ENCODE results near the gene DNPEP.

DNPEP gene

DNA sequence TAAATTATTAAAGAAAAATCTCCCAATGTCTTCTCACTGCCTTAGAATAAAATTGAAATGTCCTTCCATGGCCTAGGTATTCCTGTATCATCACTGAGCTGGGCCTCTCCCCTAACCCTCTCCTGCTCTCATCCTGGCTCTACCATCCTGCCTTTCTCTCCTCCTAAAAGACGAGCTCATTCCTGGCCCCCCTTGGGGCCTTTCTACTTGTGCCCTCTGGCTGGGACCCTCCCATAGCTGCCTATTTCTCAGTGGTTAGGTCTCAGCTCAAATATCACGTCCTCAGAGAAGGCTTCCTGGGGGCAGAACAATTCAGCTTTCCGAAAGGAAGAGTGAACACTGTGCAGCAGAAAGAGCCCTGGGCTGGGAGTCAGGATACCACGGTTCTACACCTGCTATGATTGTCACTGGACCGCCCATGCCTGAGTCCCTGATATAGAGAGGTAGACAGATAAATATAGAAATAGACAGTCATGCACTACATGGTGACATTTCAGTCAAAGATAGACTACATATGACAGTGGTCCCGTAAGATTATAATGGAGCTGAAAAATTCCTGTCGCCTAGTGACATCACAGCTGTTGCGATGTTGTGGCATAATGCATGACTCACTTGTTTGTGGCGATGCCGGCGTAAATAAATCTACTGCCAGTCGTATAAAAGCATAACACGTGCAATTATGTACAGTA lies 9.4 kb downstream of the DNPEP start:
- Mint-ChIP-seq H3K9me3 (no peaks in the 10 kb centered on the region), H3K4me3 (no peak overlapping the region), H3K27me3 (ENCODE audit: low read depth) (no peaks in the 10 kb centered on the region), H3K27ac (no peak overlapping the region), H3K36me3 (ENCODE audit: low read depth) (peaks cover 30% of the 10 kb centered on the region), H3K4me1 (ENCODE audit: low read depth) (no peaks in the 10 kb centered on the region)

DNA sequence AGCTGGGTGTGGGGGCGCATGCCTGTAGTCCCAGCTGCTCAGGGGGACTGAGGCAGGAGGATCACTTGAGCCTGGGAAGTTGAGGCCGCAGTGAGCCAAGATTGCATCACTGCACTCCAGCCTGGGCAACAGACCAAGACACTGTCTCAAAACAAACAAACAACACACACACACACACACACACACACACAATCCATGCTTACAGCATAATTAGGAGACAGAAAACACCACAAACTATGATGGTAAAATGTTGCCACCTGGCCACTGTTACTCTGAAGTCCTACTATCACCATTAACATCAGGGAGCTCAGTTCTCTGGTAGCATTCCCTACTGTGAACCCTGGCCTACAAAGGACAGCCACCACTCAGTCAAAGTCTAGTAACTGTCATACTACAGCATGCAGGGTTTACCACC lies 18.3 kb downstream of the DNPEP start:
- Mint-ChIP-seq H3K27me3 (ENCODE audit: low read depth) (no peaks in the 10 kb centered on the region), H3K4me1 (ENCODE audit: low read depth) (no peaks in the 10 kb centered on the region), H3K27ac (no peak overlapping the region), H3K36me3 (ENCODE audit: low read depth) (peaks cover 10% of the 10 kb centered on the region), H3K4me3 (no peak overlapping the region), H3K9me3 (no peaks in the 10 kb centered on the region)

- H3K4me1 Mint-ChIP-seq (ENCODE audit: low read depth) = no peaks in the 10 kb centered on the region
- H3K27ac Mint-ChIP-seq = no peak overlapping the region
- H3K9me3 Mint-ChIP-seq = no peaks in the 10 kb centered on the region
- H3K27me3 Mint-ChIP-seq (ENCODE audit: low read depth) = no peaks in the 10 kb centered on the region
- no peak overlapping the region for H3K4me3 Mint-ChIP-seq
- peaks cover 5% of the 10 kb centered on the region for H3K36me3 Mint-ChIP-seq (ENCODE audit: low read depth)
These were observed 19.0 kb downstream of the DNPEP start for GRCh38 chr2:219368690-219369191.

GRCh38 chr2:219362524-219363164 lies 25.1 kb downstream of the DNPEP start:
- no peaks in the 10 kb centered on the region for H3K9me3 Mint-ChIP-seq
- H3K4me3 Mint-ChIP-seq = no peak overlapping the region
- no peaks in the 10 kb centered on the region for H3K4me1 Mint-ChIP-seq (ENCODE audit: low read depth)
- no peak overlapping the region for H3K27ac Mint-ChIP-seq
- H3K36me3 Mint-ChIP-seq (ENCODE audit: low read depth) = peaks cover 2% of the 10 kb centered on the region
- peaks cover 30% of the 10 kb centered on the region for H3K27me3 Mint-ChIP-seq (ENCODE audit: low read depth)

DNA sequence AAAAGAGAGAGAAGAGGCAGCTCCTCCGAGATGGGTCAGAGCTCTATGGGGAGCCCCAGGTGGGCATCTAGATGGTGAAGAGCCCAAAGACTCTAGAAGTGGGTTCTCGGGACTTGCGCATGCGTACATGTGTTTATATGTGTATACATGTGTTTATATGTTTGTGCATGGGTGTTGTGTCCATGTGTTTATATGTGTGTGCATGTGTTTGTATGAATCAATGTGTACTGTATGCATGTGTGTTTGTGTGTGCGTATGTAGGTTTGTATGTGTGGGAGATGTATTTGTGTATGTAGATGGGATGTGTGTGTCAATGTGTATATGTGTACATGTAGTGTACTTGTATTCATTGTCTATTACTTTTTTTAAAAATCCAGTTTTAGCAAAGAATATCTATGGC lies 25.6 kb downstream of the DNPEP start:
- no peaks in the 10 kb centered on the region for H3K9me3 Mint-ChIP-seq
- no peak overlapping the region for H3K4me3 Mint-ChIP-seq

GRCh38 chr2:219358170-219359075 lies 29.3 kb downstream of the DNPEP start:
- no peaks in the 10 kb centered on the region for H3K4me1 Mint-ChIP-seq (ENCODE audit: low read depth)
- H3K27me3 Mint-ChIP-seq (ENCODE audit: low read depth) = peaks cover 61% of the 10 kb centered on the region
- no peaks in the 10 kb centered on the region for H3K36me3 Mint-ChIP-seq (ENCODE audit: low read depth)
- no peaks in the 10 kb centered on the region for H3K9me3 Mint-ChIP-seq
- no peak overlapping the region for H3K27ac Mint-ChIP-seq
- no peak overlapping the region for H3K4me3 Mint-ChIP-seq

More for the DNA sequence above, 25.6 kb downstream of the DNPEP start:
- Mint-ChIP-seq H3K4me1 (ENCODE audit: low read depth) (no peaks in the 10 kb centered on the region), H3K27me3 (ENCODE audit: low read depth) (peaks cover 33% of the 10 kb centered on the region), H3K36me3 (ENCODE audit: low read depth) (no peaks in the 10 kb centered on the region), H3K27ac (no peak overlapping the region)

GRCh38 chr2:219356834-219357233 lies 30.9 kb downstream of the DNPEP start:
- Mint-ChIP-seq H3K9me3 (no peaks in the 10 kb centered on the region), H3K4me1 (ENCODE audit: low read depth) (no peaks in the 10 kb centered on the region), H3K27me3 (ENCODE audit: low read depth) (peaks cover 61% of the 10 kb centered on the region), H3K4me3 (no peak overlapping the region), H3K27ac (no peak overlapping the region), H3K36me3 (ENCODE audit: low read depth) (no peaks in the 10 kb centered on the region)

DNA sequence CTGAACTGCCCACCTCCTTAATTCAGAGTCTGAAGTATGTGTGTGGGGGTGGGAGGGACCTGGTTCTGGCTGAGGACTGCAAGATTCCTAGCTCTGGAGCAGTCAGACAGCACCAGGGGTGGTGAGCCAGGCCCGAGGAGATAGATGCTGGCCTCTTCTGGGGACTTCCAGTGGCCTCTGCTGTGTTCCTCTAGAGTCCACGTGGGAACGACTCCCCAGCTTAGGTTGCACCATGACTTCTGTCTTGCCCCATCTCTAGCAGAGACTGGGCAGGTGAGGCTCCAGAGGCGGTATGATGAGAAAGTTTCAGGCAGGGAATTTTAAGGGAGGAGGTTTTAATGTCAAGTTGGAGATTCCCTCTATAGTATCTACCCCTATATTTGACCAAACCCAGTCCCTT lies 33.1 kb downstream of the DNPEP start:
- Mint-ChIP-seq H3K4me1 (ENCODE audit: low read depth) (no peaks in the 10 kb centered on the region), H3K36me3 (ENCODE audit: low read depth) (no peaks in the 10 kb centered on the region)

GRCh38 chr2:219353129-219353528 lies 34.6 kb downstream of the DNPEP start:
- H3K4me1 Mint-ChIP-seq (ENCODE audit: low read depth) = no peaks in the 10 kb centered on the region
- no peaks in the 10 kb centered on the region for H3K9me3 Mint-ChIP-seq
- no peak overlapping the region for H3K27ac Mint-ChIP-seq
- H3K4me3 Mint-ChIP-seq = no peak overlapping the region
- no peaks in the 10 kb centered on the region for H3K36me3 Mint-ChIP-seq (ENCODE audit: low read depth)
- peaks cover 47% of the 10 kb centered on the region for H3K27me3 Mint-ChIP-seq (ENCODE audit: low read depth)

More for the DNA sequence above, 33.1 kb downstream of the DNPEP start:
- Mint-ChIP-seq H3K27ac (no peak overlapping the region), H3K9me3 (no peaks in the 10 kb centered on the region), H3K27me3 (ENCODE audit: low read depth) (peaks cover 49% of the 10 kb centered on the region), H3K4me3 (no peak overlapping the region)

DNA sequence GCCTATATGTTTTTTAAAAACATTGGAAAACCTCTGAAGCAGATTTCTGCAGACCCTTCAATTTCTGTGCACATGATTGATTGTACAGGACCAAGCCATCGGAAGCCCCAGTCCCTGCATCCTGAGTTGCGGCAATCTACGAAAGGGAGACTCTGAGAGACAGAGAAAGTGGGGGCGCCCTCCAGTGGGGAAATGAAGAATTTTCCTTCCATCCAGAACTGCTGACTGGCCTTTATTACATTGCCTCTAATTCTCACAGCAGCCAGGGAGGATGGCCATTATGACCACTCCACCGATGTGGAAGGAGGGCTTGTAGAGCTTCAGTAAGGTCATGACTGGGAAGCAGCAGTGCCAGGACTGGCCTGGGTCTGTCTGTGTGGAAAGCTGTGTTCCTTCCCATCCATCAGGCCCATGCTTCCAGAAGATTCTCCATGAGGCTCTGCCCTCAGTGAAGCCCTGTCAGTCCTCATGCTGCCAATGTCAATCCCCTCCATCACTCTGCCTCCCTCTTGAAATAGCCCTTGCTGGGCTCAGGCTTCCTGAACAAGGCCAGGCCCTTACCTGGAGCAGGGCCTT lies 35.2 kb downstream of the DNPEP start:
- H3K9me3 Mint-ChIP-seq = no peaks in the 10 kb centered on the region
- H3K27ac Mint-ChIP-seq = no peak overlapping the region
- H3K36me3 Mint-ChIP-seq (ENCODE audit: low read depth) = no peaks in the 10 kb centered on the region
- H3K4me1 Mint-ChIP-seq (ENCODE audit: low read depth) = no peaks in the 10 kb centered on the region
- no peak overlapping the region for H3K4me3 Mint-ChIP-seq
- H3K27me3 Mint-ChIP-seq (ENCODE audit: low read depth) = peaks cover 47% of the 10 kb centered on the region

DNA sequence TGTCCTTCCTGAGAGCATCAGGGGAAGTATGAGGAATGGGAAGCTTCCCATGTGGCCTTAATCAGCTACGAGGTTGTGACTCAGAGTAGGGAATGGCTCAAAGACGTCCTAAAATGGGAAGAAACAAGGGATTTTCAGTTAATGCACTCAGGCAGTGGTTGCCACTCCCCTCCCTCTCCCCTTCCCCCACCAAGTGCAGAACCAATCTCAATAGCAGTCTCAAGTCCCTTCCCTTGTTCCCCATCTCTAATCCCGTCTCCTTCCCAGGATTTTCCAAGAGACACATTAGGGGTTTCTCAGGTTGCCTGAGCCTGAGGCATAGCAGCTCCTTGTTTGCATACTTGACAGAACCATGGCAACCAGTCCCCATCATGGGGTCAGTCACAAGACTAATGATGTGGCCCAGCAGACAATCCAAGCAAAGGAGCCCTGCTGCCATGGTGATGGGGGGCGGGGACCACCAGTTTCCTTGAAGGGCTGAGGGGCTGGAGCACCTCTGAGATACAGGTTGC lies 36.9 kb downstream of the DNPEP start:
- H3K4me3 Mint-ChIP-seq = no peak overlapping the region
- H3K27me3 Mint-ChIP-seq (ENCODE audit: low read depth) = peaks cover 38% of the 10 kb centered on the region
- H3K9me3 Mint-ChIP-seq = no peaks in the 10 kb centered on the region
- H3K36me3 Mint-ChIP-seq (ENCODE audit: low read depth) = no peaks in the 10 kb centered on the region
- no peak overlapping the region for H3K27ac Mint-ChIP-seq
- no peaks in the 10 kb centered on the region for H3K4me1 Mint-ChIP-seq (ENCODE audit: low read depth)

DNA sequence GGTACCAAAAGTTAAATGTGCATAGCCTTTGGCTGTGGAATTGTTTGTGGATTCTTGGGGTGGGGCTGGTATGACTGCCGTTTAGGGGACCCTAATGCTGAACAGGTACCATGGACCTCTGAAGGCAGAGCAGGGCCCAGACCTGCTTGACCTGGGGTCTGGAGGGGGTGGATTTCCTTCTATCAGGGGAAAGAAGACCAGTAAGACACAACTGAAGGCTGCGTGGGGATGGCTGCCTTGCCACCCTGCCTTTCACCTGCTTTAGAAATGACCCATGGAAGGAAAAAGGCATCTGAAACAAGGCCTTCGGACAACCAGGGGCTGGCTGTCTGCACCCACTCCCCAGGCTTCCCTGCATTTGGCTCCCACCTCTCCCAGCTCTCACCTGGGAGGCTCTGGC lies 37.5 kb downstream of the DNPEP start:
- Mint-ChIP-seq H3K27ac (no peak overlapping the region), H3K9me3 (no peaks in the 10 kb centered on the region), H3K4me1 (ENCODE audit: low read depth) (no peaks in the 10 kb centered on the region), H3K4me3 (no peak overlapping the region), H3K27me3 (ENCODE audit: low read depth) (peaks cover 37% of the 10 kb centered on the region), H3K36me3 (ENCODE audit: low read depth) (no peaks in the 10 kb centered on the region)

GRCh38 chr2:219344751-219345430 lies 42.8 kb downstream of the DNPEP start:
- H3K4me3 Mint-ChIP-seq = no peak overlapping the region
- H3K4me1 Mint-ChIP-seq (ENCODE audit: low read depth) = no peaks in the 10 kb centered on the region
- H3K9me3 Mint-ChIP-seq = no peaks in the 10 kb centered on the region
- H3K27ac Mint-ChIP-seq = no peak overlapping the region
- peaks cover 32% of the 10 kb centered on the region for H3K27me3 Mint-ChIP-seq (ENCODE audit: low read depth)
- no peaks in the 10 kb centered on the region for H3K36me3 Mint-ChIP-seq (ENCODE audit: low read depth)

DNA sequence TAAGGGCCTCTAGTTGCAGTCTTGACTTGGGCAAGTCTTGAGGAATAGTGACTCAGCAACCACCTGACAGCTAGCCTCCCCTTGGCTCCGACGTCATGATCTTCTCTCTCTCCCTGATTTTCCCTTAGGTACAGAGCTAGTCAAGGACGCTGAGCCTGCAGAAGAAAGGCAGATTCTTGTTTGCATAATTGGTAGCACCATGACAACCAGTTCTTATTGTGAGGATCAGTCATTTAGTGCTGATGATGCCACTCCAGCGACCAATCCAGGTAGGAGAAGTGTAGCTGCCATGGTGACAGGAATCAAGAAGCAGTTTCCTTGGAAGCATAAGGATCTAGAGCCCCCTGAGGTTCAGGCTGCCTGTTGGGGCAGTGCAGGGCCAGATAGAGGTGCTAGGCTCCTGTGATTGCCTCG lies 52.3 kb downstream of the DNPEP start:
- Mint-ChIP-seq H3K27ac (no peak overlapping the region), H3K4me3 (no peak overlapping the region), H3K4me1 (ENCODE audit: low read depth) (no peaks in the 10 kb centered on the region), H3K27me3 (ENCODE audit: low read depth) (peaks cover 76% of the 10 kb centered on the region), H3K9me3 (peaks cover 5% of the 10 kb centered on the region), H3K36me3 (ENCODE audit: low read depth) (no peaks in the 10 kb centered on the region)
